Measurements from ENCODE around the gene LILRA6.

GRCh38 chr19:54186934-54187381 is 55.6 kb downstream of the LILRA6 start:
- TF ChIP-seq CTCF (IDR thresholded peaks at IDR 0.05; ENCODE audit: insufficient read depth, low read depth, low read length) = no peak
- no peak for TF ChIP-seq EZH2 (IDR thresholded peaks at IDR 0.05; ENCODE audit: insufficient read depth, low read length)

All from astrocyte (in vitro differentiated cells and primary cell).